Limb (tissue), 2 donors: Measurements from ENCODE around the gene NFATC2.

Source experiments
- DNase-seq, 2 donors: peaks; one replicate each; pipeline ENCODE4 v3.0.0-alpha.2; 2016; ENCODE audit errors: extremely low spot score in 2 of 2

The NFATC2 gene

GRCh38 chr20:51379601-51380341 is 162.7 kb downstream of the NFATC2 start:
- no peak for DNase-seq

GRCh38 chr20:51378171-51378928 is 164.2 kb downstream of the NFATC2 start:
- no peak for DNase-seq

GRCh38 chr20:51377132-51377531 is 165.4 kb downstream of the NFATC2 start:
- DNase-seq, result no peak

- no peak for DNase-seq
Observed at GRCh38 chr20:51376111-51376510, 166.4 kb downstream of the NFATC2 start.

GRCh38 chr20:51375561-51375960 is 167.0 kb downstream of the NFATC2 start:
- DNase-seq, result no peak

GRCh38 chr20:51374961-51375360 is 167.6 kb downstream of the NFATC2 start:
- no peak for DNase-seq

- DNase-seq, result no peak
Observed at GRCh38 chr20:51374456-51374830, 168.1 kb downstream of the NFATC2 start.

GRCh38 chr20:51373713-51374455 is 168.6 kb downstream of the NFATC2 start:
- peak in 1 of 2 donors; percentile 18 for DNase-seq

GRCh38 chr20:51372966-51373365 is 169.6 kb downstream of the NFATC2 start:
- no peak for DNase-seq

- DNase-seq, result peak; percentile 60 to 80
Observed at GRCh38 chr20:51372176-51372803, 170.2 kb downstream of the NFATC2 start.

- DNase-seq, result no peak
Observed at GRCh38 chr20:51371720-51372119, 170.8 kb downstream of the NFATC2 start.

GRCh38 chr20:51369503-51369902 is 173.0 kb downstream of the NFATC2 start:
- DNase-seq, result no peak

- DNase-seq, result no peak
Observed at GRCh38 chr20:51368461-51369211, 173.9 kb downstream of the NFATC2 start.

- DNase-seq, result no peak
Observed at GRCh38 chr20:51366155-51366886, 176.2 kb downstream of the NFATC2 start.

- no peak for DNase-seq
Observed at GRCh38 chr20:51365670-51366069, 176.8 kb downstream of the NFATC2 start.

GRCh38 chr20:51363813-51364212 is 178.7 kb downstream of the NFATC2 start:
- no peak for DNase-seq

- DNase-seq, result no peak
Observed at GRCh38 chr20:51363378-51363777, 179.1 kb downstream of the NFATC2 start.

- DNase-seq, result no peak
Observed at GRCh38 chr20:51362254-51362653, 180.3 kb downstream of the NFATC2 start.

- no peak for DNase-seq
Observed at GRCh38 chr20:51361258-51361657, 181.3 kb downstream of the NFATC2 start.

- DNase-seq, result no peak
Observed at GRCh38 chr20:51360451-51361201, 181.9 kb downstream of the NFATC2 start.
